ENCODE measurements around the gene DYDC1. TPM values are rescaled to one million over a fixed set of nuclear protein-coding genes. Genes with fewer than 3 reads are reported as not detected.
"Not testable (repeated sequence)": the region's sequence is repeated elsewhere in the genome, so short reads cannot be mapped to it uniquely, and the experiment has no call there.

DYDC1 gene
- total RNA-seq, 2 donors from 2014 or later, result not detected

DNA sequence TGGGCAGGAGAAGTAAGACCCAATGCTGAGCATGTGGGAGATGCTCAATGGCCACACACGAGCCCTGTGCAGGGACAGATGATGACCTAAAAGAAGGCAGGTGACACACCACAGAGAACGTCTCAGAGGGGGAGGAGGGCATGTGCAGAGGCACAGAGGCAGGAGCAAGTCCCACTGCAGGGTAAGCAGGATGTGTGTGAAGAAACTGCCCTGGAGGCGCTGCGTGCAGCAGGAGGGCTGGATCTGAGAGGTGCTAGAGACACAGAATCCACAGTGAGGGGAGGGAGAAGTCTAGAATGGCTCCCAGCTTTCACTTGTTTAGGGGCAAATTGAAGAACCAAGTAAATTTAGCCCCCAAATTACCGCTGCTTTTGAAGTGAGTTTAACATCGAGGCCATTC, 14.9 kb upstream of the DYDC1 start:
- no peak overlapping the region for H3K27ac Mint-ChIP-seq

DNA sequence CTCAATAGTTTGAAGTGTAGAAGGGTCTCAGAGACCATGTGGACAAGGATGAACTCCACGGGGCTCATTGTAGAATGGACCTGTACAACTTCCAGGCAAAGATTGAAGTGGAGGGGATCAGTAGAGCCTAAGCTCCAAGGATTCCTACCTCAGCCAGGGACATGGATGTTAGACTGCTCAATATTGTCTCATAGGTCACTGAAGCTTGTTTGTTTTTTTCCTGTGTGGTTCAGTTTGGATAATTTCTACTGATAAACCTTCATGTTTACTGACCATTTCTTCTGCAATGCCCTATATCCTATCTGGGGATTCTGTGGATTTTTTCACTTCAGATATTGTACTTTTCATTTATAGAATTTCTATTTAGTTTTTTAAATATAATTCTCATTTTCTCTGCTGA, 9.0 kb upstream of the DYDC1 start:
- no peaks in the 10 kb centered on the region for H3K9me3 ChIP-seq (ENCODE audit: control insufficient read depth, low read length, poor library complexity, severe bottlenecking)
- Mint-ChIP-seq H3K27me3 (peaks cover 18% of the 10 kb centered on the region), H3K4me1 (no peaks in the 10 kb centered on the region), H3K4me3 (no peak overlapping the region), H3K27ac (no peak overlapping the region), H3K36me3 (ENCODE audit: low read depth) (peaks cover 2% of the 10 kb centered on the region)
- DNase-seq (no peak), ATAC-seq (no peak)

More for the DNA sequence above, 14.9 kb upstream of the DYDC1 start:
- H3K36me3 Mint-ChIP-seq (ENCODE audit: low read depth), result no peaks in the 10 kb centered on the region
- no peak for ATAC-seq
- peaks cover 7% of the 10 kb centered on the region for H3K27me3 Mint-ChIP-seq
- no peaks in the 10 kb centered on the region for H3K4me1 Mint-ChIP-seq
- no peaks in the 10 kb centered on the region for H3K9me3 ChIP-seq (ENCODE audit: control insufficient read depth, low read length, poor library complexity, severe bottlenecking)
- DNase-seq, result no peak
- H3K4me3 Mint-ChIP-seq, result no peak overlapping the region

DNA sequence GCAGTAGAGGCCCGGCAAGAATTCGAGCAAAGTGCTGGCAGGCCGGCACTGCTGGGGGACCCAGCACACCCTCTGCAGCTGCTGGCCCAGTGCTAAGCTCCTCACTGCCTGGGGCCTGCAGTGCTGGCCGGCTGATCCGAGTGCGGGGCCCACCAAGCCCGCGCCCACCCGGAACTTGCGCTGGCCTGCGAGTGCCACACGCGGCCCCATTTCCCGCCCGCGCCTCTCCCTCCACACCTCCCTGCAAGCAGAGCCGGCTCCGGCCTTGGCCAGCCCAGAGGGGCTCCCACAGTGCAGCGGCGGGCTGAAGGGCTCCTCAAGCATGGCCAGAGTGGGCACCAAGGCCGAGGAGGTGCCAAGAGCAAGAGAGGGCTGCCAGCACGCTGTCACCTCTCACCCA, 3.1 kb upstream of the DYDC1 start:
- no peak for ATAC-seq
- no peaks in the 10 kb centered on the region for H3K9me3 ChIP-seq (ENCODE audit: control insufficient read depth, low read length, poor library complexity, severe bottlenecking)
- Mint-ChIP-seq H3K27me3 (peaks cover 42% of the 10 kb centered on the region), H3K27ac (no peak overlapping the region), H3K4me3 (no peak overlapping the region), H3K4me1 (peaks cover 9% of the 10 kb centered on the region), H3K36me3 (ENCODE audit: low read depth) (peaks cover 3% of the 10 kb centered on the region)
- DNase-seq, result no peak

DNA sequence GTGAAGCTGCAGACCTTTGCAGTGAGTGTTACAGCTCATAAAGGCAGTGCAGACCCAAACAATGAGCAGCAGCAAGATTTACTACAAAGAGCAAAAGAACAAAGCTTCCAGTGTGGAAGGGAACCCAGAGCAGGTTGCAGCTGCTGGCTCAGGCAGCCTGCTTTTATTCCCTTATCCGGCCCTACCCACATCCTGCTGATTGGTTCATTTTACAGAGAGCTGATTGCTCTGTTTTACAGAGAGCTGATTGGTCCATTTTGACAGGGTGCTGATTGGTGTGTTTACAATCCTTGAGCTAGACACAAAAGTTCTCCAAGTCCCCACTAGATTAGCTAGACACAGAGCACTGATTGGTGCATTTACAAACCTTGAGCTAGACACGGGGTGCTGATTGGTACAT, 2.4 kb upstream of the DYDC1 start:
- not testable (repeated sequence) for ATAC-seq; H3K4me3 Mint-ChIP-seq; H3K4me1 Mint-ChIP-seq; H3K27ac Mint-ChIP-seq; H3K36me3 Mint-ChIP-seq (ENCODE audit: low read depth); H3K9me3 ChIP-seq (ENCODE audit: control insufficient read depth, low read length, poor library complexity, severe bottlenecking); DNase-seq
- peaks cover 40% of the 10 kb centered on the region for H3K27me3 Mint-ChIP-seq

DNA sequence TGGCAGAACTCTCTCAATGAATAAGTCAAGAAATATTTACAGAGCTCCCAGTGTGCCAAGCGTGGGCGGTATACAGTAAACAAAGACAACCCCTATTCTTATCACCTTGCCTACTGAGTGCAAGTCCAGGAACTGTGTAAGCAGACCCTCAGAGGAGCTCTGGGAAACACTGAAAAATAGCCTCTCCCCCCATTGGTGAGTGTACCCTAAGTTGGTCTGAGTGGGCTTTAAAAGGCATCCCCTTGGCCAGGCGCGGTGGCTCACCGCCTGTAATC, 1.2 kb upstream of the DYDC1 start:
- H3K9me3 ChIP-seq (ENCODE audit: control insufficient read depth, low read length, poor library complexity, severe bottlenecking), result no peaks in the 10 kb centered on the region
- Mint-ChIP-seq H3K27me3 (peaks cover 46% of the 10 kb centered on the region), H3K36me3 (ENCODE audit: low read depth) (peaks cover 3% of the 10 kb centered on the region), H3K4me3 (peak overlapping the region; percentile 89), H3K27ac (no peak overlapping the region), H3K4me1 (peaks cover 9% of the 10 kb centered on the region)
- ATAC-seq (no peak), DNase-seq (no peak)

DNA sequence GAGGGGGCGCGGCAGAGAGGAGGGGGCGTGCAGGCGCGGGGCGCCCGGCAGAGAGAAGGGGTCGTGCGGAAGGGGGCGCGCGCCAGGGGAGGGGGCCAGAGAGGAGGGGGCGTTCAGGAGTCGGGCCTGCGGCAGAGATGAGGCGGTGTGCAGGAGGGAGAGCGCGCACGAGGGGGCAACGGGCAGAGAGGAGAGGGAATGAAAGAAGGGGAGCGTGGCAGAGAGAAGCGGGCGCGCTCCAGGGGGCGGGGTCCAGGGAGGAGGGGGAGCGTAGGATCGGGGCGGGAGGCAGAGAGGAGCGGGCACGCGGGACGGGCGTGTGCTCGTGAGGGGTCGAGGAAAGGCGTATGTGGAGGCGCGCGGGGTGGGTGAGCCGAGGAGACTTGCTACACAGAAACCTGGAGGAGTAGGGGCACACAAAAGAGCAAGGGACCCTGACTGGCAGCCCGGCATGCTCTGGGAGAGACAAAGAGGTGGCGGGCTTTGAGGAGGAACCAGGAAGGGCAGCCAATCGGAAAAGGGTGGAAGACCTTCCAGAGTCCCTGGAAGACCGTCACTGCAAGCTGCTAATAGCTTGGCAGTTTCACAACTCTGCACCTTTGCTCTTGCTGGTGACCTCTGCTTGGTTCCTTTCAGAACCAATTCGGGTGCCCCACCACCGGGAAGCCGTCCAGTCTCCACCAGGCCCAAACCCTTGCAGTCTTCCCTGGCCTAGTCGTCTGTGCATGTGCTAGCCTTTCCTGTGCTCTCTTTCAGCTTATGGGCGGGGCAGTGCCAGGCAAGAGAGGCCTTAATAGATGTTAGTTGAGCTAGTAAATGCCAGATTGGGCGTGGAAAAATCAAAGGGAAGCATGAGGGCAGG, 665 bp upstream of the DYDC1 start:
- peaks cover 9% of the 10 kb centered on the region for H3K4me1 Mint-ChIP-seq
- peaks cover 51% of the 10 kb centered on the region for H3K27me3 Mint-ChIP-seq
- DNase-seq (no peak), ATAC-seq (no peak)
- peak overlapping the region; percentile 89 for H3K4me3 Mint-ChIP-seq
- no peaks in the 10 kb centered on the region for H3K9me3 ChIP-seq (ENCODE audit: control insufficient read depth, low read length, poor library complexity, severe bottlenecking)
- H3K27ac Mint-ChIP-seq, result no peak overlapping the region
- H3K36me3 Mint-ChIP-seq (ENCODE audit: low read depth), result peaks cover 3% of the 10 kb centered on the region

DNA sequence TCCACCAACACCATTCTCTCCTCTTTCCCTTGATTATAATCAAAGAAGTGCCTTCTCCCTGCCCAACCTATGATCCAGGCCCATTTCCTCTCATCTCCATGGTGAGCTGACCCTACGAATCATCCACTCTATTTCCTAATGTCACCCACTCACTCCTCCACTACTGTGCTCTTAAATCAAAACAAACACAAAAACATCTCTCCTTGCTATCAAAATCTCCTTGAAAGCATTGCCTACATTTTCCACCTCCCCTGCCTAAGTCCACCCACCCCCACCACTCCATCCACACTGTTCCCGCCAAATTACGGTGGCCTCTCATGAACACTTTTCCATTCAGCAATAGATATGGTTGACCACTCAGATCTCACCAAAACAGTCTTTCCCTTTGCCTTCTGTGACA, 5.3 kb downstream of the DYDC1 start:
- H3K9me3 ChIP-seq (ENCODE audit: control insufficient read depth, low read length, poor library complexity, severe bottlenecking), result no peaks in the 10 kb centered on the region
- H3K27me3 Mint-ChIP-seq, result peaks cover 53% of the 10 kb centered on the region
- no peak for DNase-seq
- no peak overlapping the region for H3K4me3 Mint-ChIP-seq
- H3K4me1 Mint-ChIP-seq, result peaks cover 6% of the 10 kb centered on the region
- ATAC-seq, result no peak
- peaks cover 3% of the 10 kb centered on the region for H3K36me3 Mint-ChIP-seq (ENCODE audit: low read depth)
- H3K27ac Mint-ChIP-seq, result no peak overlapping the region

DNA sequence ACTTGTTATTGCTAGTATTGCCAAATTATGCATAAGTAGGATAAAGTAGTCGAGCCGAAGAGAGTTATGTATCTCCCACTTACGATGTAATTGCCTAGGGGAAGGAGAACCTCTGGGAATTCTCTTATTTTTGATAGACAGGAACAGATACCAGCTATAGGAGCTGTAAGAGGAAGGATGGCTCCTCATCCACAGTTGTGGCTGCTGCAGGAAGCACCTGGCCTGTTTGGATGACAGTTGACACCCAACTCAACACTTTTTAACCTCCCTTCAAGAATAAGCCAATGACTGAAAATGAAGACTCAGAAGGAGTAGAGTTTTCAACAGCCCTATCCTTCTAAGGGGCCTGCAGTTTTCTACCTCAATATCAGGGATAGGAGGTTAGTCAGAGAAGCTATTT, 6.3 kb downstream of the DYDC1 start:
- no peak overlapping the region for H3K4me3 Mint-ChIP-seq
- H3K9me3 ChIP-seq (ENCODE audit: control insufficient read depth, low read length, poor library complexity, severe bottlenecking), result no peaks in the 10 kb centered on the region
- no peak overlapping the region for H3K27ac Mint-ChIP-seq
- H3K27me3 Mint-ChIP-seq, result peaks cover 43% of the 10 kb centered on the region
- DNase-seq, result no peak
- peaks cover under 1% of the 10 kb centered on the region for H3K4me1 Mint-ChIP-seq
- no peaks in the 10 kb centered on the region for H3K36me3 Mint-ChIP-seq (ENCODE audit: low read depth)
- no peak for ATAC-seq

DNA sequence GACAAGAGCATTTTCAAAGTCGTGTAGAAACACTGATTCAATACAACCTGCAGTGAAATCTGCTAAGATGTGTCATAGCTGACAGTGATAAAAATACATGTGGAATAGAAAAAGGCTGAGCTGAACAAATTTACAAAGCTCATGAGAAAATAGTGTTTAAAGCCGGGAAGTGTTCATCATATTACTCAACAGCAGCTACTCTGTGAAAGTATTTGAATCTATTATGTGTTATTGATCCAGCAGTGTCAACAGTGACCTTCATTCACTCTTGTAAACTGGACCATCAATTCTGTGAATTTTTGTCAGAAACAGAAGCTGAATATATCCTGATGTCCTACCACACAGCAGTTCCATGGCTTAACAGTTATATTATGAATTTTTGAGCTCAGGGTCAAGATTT, 11.6 kb downstream of the DYDC1 start:
- H3K9me3 ChIP-seq (ENCODE audit: control insufficient read depth, low read length, poor library complexity, severe bottlenecking), result no peaks in the 10 kb centered on the region
- Mint-ChIP-seq H3K27ac (no peak overlapping the region), H3K4me3 (no peak overlapping the region), H3K36me3 (ENCODE audit: low read depth) (no peaks in the 10 kb centered on the region), H3K4me1 (no peaks in the 10 kb centered on the region), H3K27me3 (peaks cover 7% of the 10 kb centered on the region)
- DNase-seq (no peak), ATAC-seq (no peak)

DNA sequence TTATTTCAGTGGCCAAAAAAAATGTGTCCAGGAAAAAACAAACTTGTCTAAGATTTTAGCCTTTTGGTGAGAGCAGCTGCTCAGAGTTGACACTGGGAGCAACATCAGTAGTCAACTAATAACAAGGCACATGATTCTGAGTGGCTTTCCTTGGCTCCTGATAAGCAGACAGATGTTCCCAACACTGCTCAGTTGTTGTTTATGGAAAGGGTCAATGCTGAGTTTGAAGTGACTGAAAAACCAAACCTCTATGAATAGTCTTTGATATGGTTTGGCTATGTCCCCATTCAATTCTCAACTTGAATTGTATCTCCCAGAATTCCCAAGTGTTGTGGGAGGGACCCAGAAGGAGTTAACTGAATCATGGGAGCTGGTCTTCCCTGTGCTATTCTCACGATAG, 12.3 kb downstream of the DYDC1 start:
- H3K9me3 ChIP-seq (ENCODE audit: control insufficient read depth, low read length, poor library complexity, severe bottlenecking), result no peaks in the 10 kb centered on the region
- no peak for DNase-seq
- Mint-ChIP-seq H3K4me3 (no peak overlapping the region), H3K27me3 (peaks cover 6% of the 10 kb centered on the region), H3K4me1 (no peaks in the 10 kb centered on the region), H3K27ac (no peak overlapping the region), H3K36me3 (ENCODE audit: low read depth) (no peaks in the 10 kb centered on the region)
- ATAC-seq, result no peak

DNA sequence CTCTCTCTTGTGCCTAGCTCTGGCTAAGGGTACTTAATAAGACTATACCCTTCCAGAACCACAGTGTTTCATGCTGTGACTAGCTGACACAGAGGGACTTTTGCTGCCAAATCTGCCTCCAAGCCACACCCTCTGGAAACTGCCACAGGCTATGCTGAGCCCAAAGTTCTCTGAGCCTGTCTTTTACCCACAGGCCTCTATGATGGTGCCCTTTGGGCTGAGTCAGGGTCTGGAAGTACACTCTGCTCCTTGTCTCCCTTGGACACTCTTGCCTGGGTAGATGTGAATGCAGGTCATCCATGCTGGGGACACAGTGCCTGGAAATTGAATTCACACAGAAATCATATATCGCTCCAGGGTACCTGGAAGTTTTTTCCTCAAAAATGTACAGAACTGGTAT, 22.6 kb downstream of the DYDC1 start:
- Mint-ChIP-seq H3K4me1 (no peaks in the 10 kb centered on the region), H3K27me3 (peaks cover 8% of the 10 kb centered on the region), H3K4me3 (no peak overlapping the region), H3K27ac (no peak overlapping the region), H3K36me3 (ENCODE audit: low read depth) (no peaks in the 10 kb centered on the region)
- DNase-seq (no peak), ATAC-seq (no peak)
- H3K9me3 ChIP-seq (ENCODE audit: control insufficient read depth, low read length, poor library complexity, severe bottlenecking), result peaks cover 2% of the 10 kb centered on the region

DNA sequence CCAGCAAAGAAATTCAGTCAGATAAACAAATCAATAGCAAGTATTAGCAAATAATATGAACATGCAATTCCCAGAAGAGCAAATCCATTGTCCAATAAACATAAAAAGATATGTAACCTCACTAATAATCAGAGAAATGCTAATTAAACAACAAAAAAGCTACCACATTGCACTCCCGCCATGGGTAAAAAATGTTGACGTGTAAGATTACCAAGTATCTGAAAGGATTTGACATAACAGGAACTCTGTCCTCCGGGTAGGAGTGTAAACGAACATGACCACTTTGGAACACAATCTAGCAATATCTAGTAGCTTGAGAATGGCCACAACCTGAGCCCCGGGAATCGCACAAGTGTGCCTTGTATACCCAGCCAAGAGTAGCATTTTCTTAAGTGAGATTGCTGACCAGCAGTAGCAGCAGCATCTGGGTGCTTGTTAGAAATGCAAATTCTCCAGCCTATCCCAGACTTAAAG, 31.6 kb downstream of the DYDC1 start:
- no peak overlapping the region for H3K4me3 Mint-ChIP-seq
- no peak for DNase-seq
- no peaks in the 10 kb centered on the region for H3K36me3 Mint-ChIP-seq (ENCODE audit: low read depth)
- H3K27me3 Mint-ChIP-seq, result peaks cover 11% of the 10 kb centered on the region
- ATAC-seq, result no peak
- no peaks in the 10 kb centered on the region for H3K9me3 ChIP-seq (ENCODE audit: control insufficient read depth, low read length, poor library complexity, severe bottlenecking)
- no peak overlapping the region for H3K27ac Mint-ChIP-seq
- peaks cover 4% of the 10 kb centered on the region for H3K4me1 Mint-ChIP-seq

DNA sequence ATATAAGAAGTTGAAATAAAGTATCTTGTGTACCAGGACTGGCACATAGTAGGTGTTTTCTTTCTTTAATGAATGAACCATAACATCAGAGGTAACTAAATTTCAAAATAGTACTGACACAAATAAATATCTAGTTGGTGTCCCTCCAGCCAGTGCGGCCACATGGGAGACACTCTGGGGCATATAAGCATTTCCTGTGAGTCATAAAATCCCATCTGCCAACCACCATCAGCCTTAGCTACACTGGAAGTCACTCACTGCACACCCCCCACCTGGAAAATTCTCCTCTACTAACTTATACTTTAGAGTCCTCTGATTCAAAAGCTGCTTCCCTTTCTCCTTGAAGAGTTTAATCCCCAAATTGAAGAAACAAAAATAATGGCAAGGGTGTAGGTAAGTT, 32.5 kb downstream of the DYDC1 start:
- DNase-seq (no peak), ATAC-seq (no peak)
- Mint-ChIP-seq H3K36me3 (ENCODE audit: low read depth) (no peaks in the 10 kb centered on the region), H3K4me1 (peaks cover 4% of the 10 kb centered on the region), H3K27me3 (peaks cover 15% of the 10 kb centered on the region), H3K4me3 (no peak overlapping the region), H3K27ac (no peak overlapping the region)
- H3K9me3 ChIP-seq (ENCODE audit: control insufficient read depth, low read length, poor library complexity, severe bottlenecking), result no peaks in the 10 kb centered on the region

DNA sequence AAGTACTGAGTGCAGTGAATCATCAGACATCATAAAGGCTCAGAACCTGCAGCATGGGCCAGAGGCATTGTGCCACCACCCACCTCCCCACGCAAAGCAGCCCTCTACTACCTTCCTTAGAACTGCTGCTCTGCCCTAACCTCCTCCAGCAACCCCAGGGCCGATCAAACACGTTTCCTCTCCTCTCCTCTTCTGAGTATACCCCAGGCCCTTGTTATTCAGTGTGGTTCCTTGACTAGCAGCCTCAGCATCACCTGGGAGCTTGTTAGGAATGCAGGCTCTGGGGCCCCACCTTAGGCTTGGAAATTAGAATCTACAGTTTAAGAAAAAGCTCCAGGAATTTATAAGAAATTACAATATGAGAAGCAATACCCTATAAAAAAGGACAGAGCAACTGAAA, 33.2 kb downstream of the DYDC1 start:
- H3K27ac Mint-ChIP-seq, result no peak overlapping the region
- DNase-seq (no peak), ATAC-seq (no peak)
- H3K9me3 ChIP-seq (ENCODE audit: control insufficient read depth, low read length, poor library complexity, severe bottlenecking), result no peaks in the 10 kb centered on the region
- H3K27me3 Mint-ChIP-seq, result peaks cover 15% of the 10 kb centered on the region
- H3K4me3 Mint-ChIP-seq, result peak overlapping the region; percentile 45
- H3K4me1 Mint-ChIP-seq, result peaks cover 4% of the 10 kb centered on the region
- no peaks in the 10 kb centered on the region for H3K36me3 Mint-ChIP-seq (ENCODE audit: low read depth)

All from T-helper 17 cell (primary cell).